Stimulated activated CD8-positive, alpha-beta memory T cell treated with anti-CD3 and anti-CD28 coated beads, Interleukin-12 subunit alpha, Interleukin-12 subunit beta, amount 100 ng/mL, for 24 hours (primary cell): ENCODE data around the gene GRP.

Experiments
- DNase-seq: peaks from one replicate; pipeline ENCODE4 v3.0.0-alpha.2; 2020; ENCODE audit errors: extremely low read depth

GRP gene

GRCh38 chr18:59267503-59268126 lies 47.7 kb downstream of the GRP start:
- no peak for DNase-seq

GRCh38 chr18:59268127-59268720 lies 48.3 kb downstream of the GRP start:
- DNase-seq, result no peak

- DNase-seq, result no peak
These were observed 49.0 kb downstream of the GRP start for GRCh38 chr18:59268721-59269562.

- no peak for DNase-seq
These were observed 49.7 kb downstream of the GRP start for GRCh38 chr18:59269563-59270119.

GRCh38 chr18:59270689-59271257 lies 50.8 kb downstream of the GRP start:
- DNase-seq, result no peak

GRCh38 chr18:59271606-59272220 lies 51.8 kb downstream of the GRP start:
- no peak for DNase-seq

GRCh38 chr18:59272221-59272888 lies 52.4 kb downstream of the GRP start:
- DNase-seq, result no peak

- no peak for DNase-seq
These were observed 53.2 kb downstream of the GRP start, which contains the start of gene RAX for GRCh38 chr18:59272891-59273758. Gene RAX, minus strand, starts transcription at chr18:59273454. Its CDS starts 248 bp downstream, at chr18:59273206.

- no peak for DNase-seq
These were observed 54.0 kb downstream of the GRP start for GRCh38 chr18:59273759-59274532.

GRCh38 chr18:59274533-59274928 lies 54.6 kb downstream of the GRP start:
- DNase-seq, result no peak

- DNase-seq, result no peak
These were observed 55.5 kb downstream of the GRP start for GRCh38 chr18:59275406-59275949.

- DNase-seq, result no peak
These were observed 56.1 kb downstream of the GRP start for GRCh38 chr18:59276047-59276446.

GRCh38 chr18:59278793-59279192 lies 58.8 kb downstream of the GRP start:
- no peak for DNase-seq

GRCh38 chr18:59279193-59279592 lies 59.2 kb downstream of the GRP start:
- no peak for DNase-seq

GRCh38 chr18:59279722-59280121 lies 59.8 kb downstream of the GRP start:
- DNase-seq, result no peak
